Measurements from ENCODE around the gene RGL3.

The RGL3 gene

DNA sequence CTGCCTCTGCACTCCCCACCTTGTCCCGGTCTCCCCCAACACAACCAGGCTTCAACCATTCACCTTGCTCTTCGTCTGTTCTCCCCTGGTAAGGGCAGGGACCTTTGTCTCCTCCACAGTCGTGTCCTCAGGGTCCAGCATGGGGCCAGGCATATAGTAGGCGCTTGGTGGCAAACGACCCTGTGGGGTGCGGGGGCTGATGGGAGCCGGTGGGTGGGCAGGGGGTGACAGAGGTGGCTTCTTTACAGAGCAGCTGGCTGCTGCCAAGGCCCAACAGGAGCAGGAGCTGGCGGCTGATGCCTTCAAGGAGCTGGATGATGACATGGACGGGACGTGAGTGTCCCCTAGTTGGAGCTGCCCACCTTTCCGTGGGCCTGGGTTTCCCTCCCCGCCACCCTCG lies 26.0 kb upstream of the RGL3 start:
- Histone ChIP-seq H3K4me1 (ENCODE audit: insufficient read depth, low read length, severe bottlenecking) (no peaks in the 10 kb centered on the region), H3K4me3 (ENCODE audit: low read depth, low read length, poor library complexity, severe bottlenecking) (no peak overlapping the region), H3F3A (ENCODE audit: insufficient read depth, low read length) (no peaks in the 10 kb centered on the region), H3K9me3 (ENCODE audit: low read length) (no peaks in the 10 kb centered on the region), H3K79me2 (ENCODE audit: insufficient read depth, low read length) (no peaks in the 10 kb centered on the region), H4K20me1 (ENCODE audit: insufficient read depth, low read length) (no peaks in the 10 kb centered on the region), H3K9ac (ENCODE audit: low read length) (no peak overlapping the region), H3K27me3 (ENCODE audit: insufficient read depth, low read length) (no peaks in the 10 kb centered on the region), H3K36me3 (ENCODE audit: insufficient read depth, low read length) (peaks cover 89% of the 10 kb centered on the region), H3K27ac (ENCODE audit: low read depth, low read length, poor library complexity, severe bottlenecking) (no peak overlapping the region), H3K4me2 (ENCODE audit: low read length) (no peak overlapping the region), H2AFZ (ENCODE audit: low read length) (no peak overlapping the region), H3K9me2 (ENCODE audit: low read depth, low read length) (no peaks in the 10 kb centered on the region)
- TF ChIP-seq, protein P1, sequence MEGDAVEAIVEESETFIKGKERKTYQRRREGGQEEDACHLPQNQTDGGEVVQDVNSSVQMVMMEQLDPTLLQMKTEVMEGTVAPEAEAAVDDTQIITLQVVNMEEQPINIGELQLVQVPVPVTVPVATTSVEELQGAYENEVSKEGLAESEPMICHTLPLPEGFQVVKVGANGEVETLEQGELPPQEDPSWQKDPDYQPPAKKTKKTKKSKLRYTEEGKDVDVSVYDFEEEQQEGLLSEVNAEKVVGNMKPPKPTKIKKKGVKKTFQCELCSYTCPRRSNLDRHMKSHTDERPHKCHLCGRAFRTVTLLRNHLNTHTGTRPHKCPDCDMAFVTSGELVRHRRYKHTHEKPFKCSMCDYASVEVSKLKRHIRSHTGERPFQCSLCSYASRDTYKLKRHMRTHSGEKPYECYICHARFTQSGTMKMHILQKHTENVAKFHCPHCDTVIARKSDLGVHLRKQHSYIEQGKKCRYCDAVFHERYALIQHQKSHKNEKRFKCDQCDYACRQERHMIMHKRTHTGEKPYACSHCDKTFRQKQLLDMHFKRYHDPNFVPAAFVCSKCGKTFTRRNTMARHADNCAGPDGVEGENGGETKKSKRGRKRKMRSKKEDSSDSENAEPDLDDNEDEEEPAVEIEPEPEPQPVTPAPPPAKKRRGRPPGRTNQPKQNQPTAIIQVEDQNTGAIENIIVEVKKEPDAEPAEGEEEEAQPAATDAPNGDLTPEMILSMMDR (IDR thresholded peaks at IDR 0.05; ENCODE audit: low read length), result no peak
- TF ChIP-seq EZH2 (IDR thresholded peaks at IDR 0.05; ENCODE audit: borderline replicate concordance, low read length), result no peak

DNA sequence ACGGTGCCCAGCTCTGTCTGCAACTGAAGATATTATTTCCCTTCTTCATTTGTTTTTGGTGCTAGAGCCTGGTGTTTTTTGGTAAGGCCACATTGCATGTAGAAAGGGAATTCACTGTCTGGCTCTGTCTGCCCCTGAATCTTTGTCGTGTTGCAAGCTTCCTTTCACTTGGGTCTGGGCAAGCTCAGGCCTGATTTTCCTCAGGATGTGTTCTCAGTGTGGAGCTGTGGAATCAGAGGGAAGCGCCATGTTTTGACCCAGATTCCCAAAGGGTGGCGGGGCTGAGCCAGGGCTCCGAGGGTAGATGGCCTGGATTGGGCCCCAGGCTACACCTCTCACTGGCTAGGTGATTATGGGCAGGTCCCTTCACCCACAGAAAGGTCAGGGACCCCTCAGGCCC lies 24.9 kb upstream of the RGL3 start:
- no peak overlapping the region for H3K4me3 ChIP-seq (ENCODE audit: low read depth, low read length, poor library complexity, severe bottlenecking)
- TF ChIP-seq EZH2 (IDR thresholded peaks at IDR 0.05; ENCODE audit: borderline replicate concordance, low read length), result no peak
- TF ChIP-seq, protein P1 (IDR thresholded peaks at IDR 0.05; ENCODE audit: low read length), result no peak
- no peaks in the 10 kb centered on the region for H3K79me2 ChIP-seq (ENCODE audit: insufficient read depth, low read length)
- H3K9ac ChIP-seq (ENCODE audit: low read length), result no peak overlapping the region
- no peaks in the 10 kb centered on the region for H3K27me3 ChIP-seq (ENCODE audit: insufficient read depth, low read length)
- H3F3A ChIP-seq (ENCODE audit: insufficient read depth, low read length), result no peaks in the 10 kb centered on the region
- H3K36me3 ChIP-seq (ENCODE audit: insufficient read depth, low read length), result peaks cover 90% of the 10 kb centered on the region
- no peak overlapping the region for H2AFZ ChIP-seq (ENCODE audit: low read length)
- no peaks in the 10 kb centered on the region for H4K20me1 ChIP-seq (ENCODE audit: insufficient read depth, low read length)
- no peaks in the 10 kb centered on the region for H3K9me2 ChIP-seq (ENCODE audit: low read depth, low read length)
- H3K27ac ChIP-seq (ENCODE audit: low read depth, low read length, poor library complexity, severe bottlenecking), result no peak overlapping the region
- H3K4me2 ChIP-seq (ENCODE audit: low read length), result no peak overlapping the region
- no peaks in the 10 kb centered on the region for H3K4me1 ChIP-seq (ENCODE audit: insufficient read depth, low read length, severe bottlenecking)
- H3K9me3 ChIP-seq (ENCODE audit: low read length), result no peaks in the 10 kb centered on the region

- no peak overlapping the region for H2AFZ ChIP-seq (ENCODE audit: low read length)
- no peaks in the 10 kb centered on the region for H3K9me2 ChIP-seq (ENCODE audit: low read depth, low read length)
- TF ChIP-seq EZH2 (IDR thresholded peaks at IDR 0.05; ENCODE audit: borderline replicate concordance, low read length), result no peak
- TF ChIP-seq, protein P1 (IDR thresholded peaks at IDR 0.05; ENCODE audit: low read length), result no peak
- no peaks in the 10 kb centered on the region for H3K27me3 ChIP-seq (ENCODE audit: insufficient read depth, low read length)
- H3K36me3 ChIP-seq (ENCODE audit: insufficient read depth, low read length), result peaks cover 62% of the 10 kb centered on the region
- no peaks in the 10 kb centered on the region for H3K79me2 ChIP-seq (ENCODE audit: insufficient read depth, low read length)
- H4K20me1 ChIP-seq (ENCODE audit: insufficient read depth, low read length), result no peaks in the 10 kb centered on the region
- H3K4me3 ChIP-seq (ENCODE audit: low read depth, low read length, poor library complexity, severe bottlenecking), result no peak overlapping the region
- no peaks in the 10 kb centered on the region for H3K9me3 ChIP-seq (ENCODE audit: low read length)
- peaks cover 30% of the 10 kb centered on the region for H3K4me1 ChIP-seq (ENCODE audit: insufficient read depth, low read length, severe bottlenecking)
- peak overlapping the region; percentile 79 for H3K27ac ChIP-seq (ENCODE audit: low read depth, low read length, poor library complexity, severe bottlenecking)
- no peaks in the 10 kb centered on the region for H3F3A ChIP-seq (ENCODE audit: insufficient read depth, low read length)
- peak overlapping the region; percentile 2; the same call in 1 of the 2 replicates for H3K9ac ChIP-seq (ENCODE audit: low read length)
- H3K4me2 ChIP-seq (ENCODE audit: low read length), result peak overlapping the region; percentile 52; the same call in 1 of the 2 replicates
These were observed 18.8 kb upstream of the RGL3 start for GRCh38 chr19:11437955-11438354.

Measured in OCI-LY1 (cell line).